Measurements from ENCODE around the gene BTBD6.
"Not testable (repeated sequence)": the region's sequence is repeated elsewhere in the genome, so short reads cannot be mapped to it uniquely, and the experiment has no call there.

BTBD6 gene

GRCh38 chr14:105272623-105273022 is 24.3 kb downstream of the BTBD6 start:
- H3K4me3 ChIP-seq (ENCODE audit: control insufficient read depth, low read depth, low read length), result no peak overlapping the region
- TF ChIP-seq CTCF (conservative IDR thresholded peaks at IDR 0.05; ENCODE audit: control insufficient read depth, insufficient read depth, low read depth, low read length), result no peak
- DNase-seq (ENCODE audit: low read depth), result no peak

- H3K4me3 ChIP-seq (ENCODE audit: control insufficient read depth, low read depth, low read length), result no peak overlapping the region
- no peak for DNase-seq (ENCODE audit: low read depth)
- no peak for TF ChIP-seq CTCF (conservative IDR thresholded peaks at IDR 0.05; ENCODE audit: control insufficient read depth, insufficient read depth, low read depth, low read length)
These were observed 24.7 kb downstream of the BTBD6 start for GRCh38 chr14:105273062-105273461.

GRCh38 chr14:105274637-105275036 is 26.3 kb downstream of the BTBD6 start:
- no peak overlapping the region for H3K4me3 ChIP-seq (ENCODE audit: control insufficient read depth, low read depth, low read length)
- no peak for TF ChIP-seq CTCF (conservative IDR thresholded peaks at IDR 0.05; ENCODE audit: control insufficient read depth, insufficient read depth, low read depth, low read length)
- no peak for DNase-seq (ENCODE audit: low read depth)

GRCh38 chr14:105275267-105275946 is 27.1 kb downstream of the BTBD6 start:
- H3K4me3 ChIP-seq (ENCODE audit: control insufficient read depth, low read depth, low read length), result no peak overlapping the region
- no peak for TF ChIP-seq CTCF (conservative IDR thresholded peaks at IDR 0.05; ENCODE audit: control insufficient read depth, insufficient read depth, low read depth, low read length)
- DNase-seq (ENCODE audit: low read depth), result peak; percentile 94

- not testable (repeated sequence) for H3K4me3 ChIP-seq (ENCODE audit: control insufficient read depth, low read depth, low read length); DNase-seq (ENCODE audit: low read depth)
These were observed 29.1 kb downstream of the BTBD6 start for GRCh38 chr14:105277448-105277847.

- no peak for DNase-seq (ENCODE audit: low read depth)
- H3K4me3 ChIP-seq (ENCODE audit: control insufficient read depth, low read depth, low read length), result no peak overlapping the region
- TF ChIP-seq CTCF (conservative IDR thresholded peaks at IDR 0.05; ENCODE audit: control insufficient read depth, insufficient read depth, low read depth, low read length), result no peak
These were observed 31.5 kb downstream of the BTBD6 start for GRCh38 chr14:105279642-105280361.

GRCh38 chr14:105280525-105280924 is 32.2 kb downstream of the BTBD6 start:
- DNase-seq (ENCODE audit: low read depth), result no peak
- H3K4me3 ChIP-seq (ENCODE audit: control insufficient read depth, low read depth, low read length), result no peak overlapping the region
- TF ChIP-seq CTCF (conservative IDR thresholded peaks at IDR 0.05; ENCODE audit: control insufficient read depth, insufficient read depth, low read depth, low read length), result no peak
